ENCODE data around the gene TAB2.

The TAB2 gene

GRCh38 chr6:149410557-149410956 is 93.0 kb downstream of the TAB2 start:
- H3K9me3 Mint-ChIP-seq, result no peaks in the 10 kb centered on the region

DNA sequence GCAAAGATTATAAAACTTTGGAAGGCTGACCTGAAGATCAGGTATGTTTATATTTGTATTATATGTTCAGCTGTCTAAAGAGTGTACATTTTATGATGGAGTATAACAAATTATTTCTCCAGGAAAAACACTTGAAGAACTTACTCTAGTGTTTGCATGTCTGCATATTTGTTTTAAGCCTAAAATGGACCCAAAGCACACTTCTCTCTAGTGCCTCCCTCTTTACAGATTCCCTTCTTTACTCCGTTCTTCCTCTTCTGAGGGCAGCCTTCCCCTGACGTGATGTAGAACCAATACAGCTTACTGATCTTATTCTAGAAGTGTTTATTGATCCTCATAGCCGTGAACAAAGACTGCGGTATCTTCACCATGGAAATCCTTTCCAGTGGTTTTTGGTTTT is 96.5 kb downstream of the TAB2 start:
- Mint-ChIP-seq H3K36me3 (no peaks in the 10 kb centered on the region), H3K9me3 (no peaks in the 10 kb centered on the region), H3K27ac (peak overlapping the region; percentile 47), H3K27me3 (no peaks in the 10 kb centered on the region), H3K4me1 (peaks cover 3% of the 10 kb centered on the region), H3K4me3 (no peak overlapping the region)
- DNase-seq (ENCODE audit: low spot score in 2 of 2) (no peak), ATAC-seq (ENCODE audit: low read depth) (no peak)

More at GRCh38 chr6:149410557-149410956, 93.0 kb downstream of the TAB2 start:
- ATAC-seq (ENCODE audit: low read depth), result no peak
- Mint-ChIP-seq H3K27me3 (no peaks in the 10 kb centered on the region), H3K4me1 (no peaks in the 10 kb centered on the region), H3K4me3 (no peak overlapping the region), H3K27ac (peak overlapping the region; percentile 47), H3K36me3 (peaks cover 5% of the 10 kb centered on the region)
- DNase-seq (ENCODE audit: low spot score in 2 of 2), result no peak

- Mint-ChIP-seq H3K27me3 (no peaks in the 10 kb centered on the region), H3K4me3 (no peak overlapping the region), H3K27ac (no peak overlapping the region), H3K4me1 (peaks cover 3% of the 10 kb centered on the region), H3K36me3 (no peaks in the 10 kb centered on the region), H3K9me3 (no peaks in the 10 kb centered on the region)
- DNase-seq (ENCODE audit: low spot score in 2 of 2) (no peak), ATAC-seq (ENCODE audit: low read depth) (no peak)
Observed at GRCh38 chr6:149414821-149415220, 97.3 kb downstream of the TAB2 start.

GRCh38 chr6:149419696-149420404 is 102.3 kb downstream of the TAB2 start:
- H3K9me3 Mint-ChIP-seq, result no peaks in the 10 kb centered on the region
- H3K4me1 Mint-ChIP-seq, result peaks cover 11% of the 10 kb centered on the region
- peak overlapping the region; percentile 28 for H3K27ac Mint-ChIP-seq
- H3K36me3 Mint-ChIP-seq, result no peaks in the 10 kb centered on the region
- H3K27me3 Mint-ChIP-seq, result no peaks in the 10 kb centered on the region
- DNase-seq (ENCODE audit: low spot score in 2 of 2), result no peak
- ATAC-seq (ENCODE audit: low read depth), result no peak
- H3K4me3 Mint-ChIP-seq, result no peak overlapping the region

DNA sequence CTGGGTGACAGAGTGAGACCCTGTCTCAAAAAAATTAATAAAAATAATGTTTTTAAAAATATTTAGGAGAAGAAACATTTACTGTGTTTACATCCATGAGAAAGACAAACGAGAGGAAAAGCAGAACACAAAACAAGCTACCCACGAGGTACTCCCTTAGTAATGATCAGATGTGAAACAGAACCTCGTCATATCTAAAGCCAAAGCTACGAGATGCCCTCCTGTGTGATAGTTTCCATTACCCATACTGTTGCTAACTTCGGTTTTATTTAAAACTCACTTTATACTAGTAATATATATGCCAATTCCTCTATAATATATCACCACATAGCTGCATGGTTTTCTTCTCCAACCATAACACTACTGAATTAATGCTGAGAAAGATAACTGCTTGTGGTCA is 103.6 kb downstream of the TAB2 start:
- DNase-seq (ENCODE audit: low spot score in 2 of 2) (no peak), ATAC-seq (ENCODE audit: low read depth) (no peak)
- Mint-ChIP-seq H3K9me3 (no peaks in the 10 kb centered on the region), H3K4me1 (peaks cover 9% of the 10 kb centered on the region), H3K4me3 (no peak overlapping the region), H3K27ac (no peak overlapping the region), H3K27me3 (no peaks in the 10 kb centered on the region), H3K36me3 (no peaks in the 10 kb centered on the region)

- no peak for DNase-seq (ENCODE audit: low spot score in 2 of 2)
- Mint-ChIP-seq H3K9me3 (no peaks in the 10 kb centered on the region), H3K27ac (no peak overlapping the region), H3K4me3 (no peak overlapping the region), H3K27me3 (no peaks in the 10 kb centered on the region), H3K36me3 (no peaks in the 10 kb centered on the region), H3K4me1 (peaks cover 8% of the 10 kb centered on the region)
- ATAC-seq (ENCODE audit: low read depth), result no peak
Observed at GRCh38 chr6:149422581-149422980, 105.1 kb downstream of the TAB2 start.

DNA sequence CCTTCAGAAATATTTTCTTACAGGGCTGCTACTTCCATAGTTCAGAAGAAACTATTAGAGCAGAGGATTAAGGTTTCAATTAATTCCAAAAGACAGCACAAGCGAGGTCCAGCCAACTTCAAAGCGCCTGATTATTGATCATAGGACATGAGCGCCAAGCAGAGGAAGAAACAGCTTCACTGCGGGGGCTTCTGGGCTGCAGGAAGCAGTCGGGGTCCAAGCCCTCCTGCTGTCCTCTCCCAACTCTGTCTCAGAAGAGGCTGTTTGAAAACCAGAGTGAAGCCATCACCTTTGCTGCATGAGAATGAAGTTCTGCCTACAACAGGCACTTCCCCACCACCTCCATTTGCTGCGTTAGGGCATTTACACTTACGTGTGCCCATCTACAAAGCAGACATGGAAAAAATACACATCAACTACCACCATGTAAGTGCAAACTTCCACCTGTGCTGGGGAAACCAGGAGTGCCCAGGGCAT is 106.5 kb downstream of the TAB2 start:
- H3K27me3 Mint-ChIP-seq, result peaks cover 2% of the 10 kb centered on the region
- DNase-seq (ENCODE audit: low spot score in 2 of 2) (no peak), ATAC-seq (ENCODE audit: low read depth) (no peak)
- no peaks in the 10 kb centered on the region for H3K36me3 Mint-ChIP-seq
- no peak overlapping the region for H3K27ac Mint-ChIP-seq
- H3K4me3 Mint-ChIP-seq, result no peak overlapping the region
- no peaks in the 10 kb centered on the region for H3K9me3 Mint-ChIP-seq
- H3K4me1 Mint-ChIP-seq, result peaks cover 8% of the 10 kb centered on the region

GRCh38 chr6:149425224-149425623 is 107.7 kb downstream of the TAB2 start:
- DNase-seq (ENCODE audit: low spot score in 2 of 2), result no peak
- ATAC-seq (ENCODE audit: low read depth), result no peak
- Mint-ChIP-seq H3K4me1 (peaks cover 8% of the 10 kb centered on the region), H3K36me3 (no peaks in the 10 kb centered on the region), H3K27me3 (peaks cover 2% of the 10 kb centered on the region), H3K9me3 (no peaks in the 10 kb centered on the region), H3K27ac (no peak overlapping the region), H3K4me3 (no peak overlapping the region)

- peaks cover 2% of the 10 kb centered on the region for H3K27me3 Mint-ChIP-seq
- no peak overlapping the region for H3K4me3 Mint-ChIP-seq
- DNase-seq (ENCODE audit: low spot score in 2 of 2), result no peak
- H3K27ac Mint-ChIP-seq, result no peak overlapping the region
- H3K9me3 Mint-ChIP-seq, result no peaks in the 10 kb centered on the region
- H3K4me1 Mint-ChIP-seq, result peaks cover 5% of the 10 kb centered on the region
- no peak for ATAC-seq (ENCODE audit: low read depth)
- no peaks in the 10 kb centered on the region for H3K36me3 Mint-ChIP-seq
Observed at GRCh38 chr6:149425754-149426153, 108.2 kb downstream of the TAB2 start.

GRCh38 chr6:149428606-149429005 is 111.1 kb downstream of the TAB2 start:
- H3K36me3 Mint-ChIP-seq, result no peaks in the 10 kb centered on the region
- peaks cover 2% of the 10 kb centered on the region for H3K27me3 Mint-ChIP-seq
- ATAC-seq (ENCODE audit: low read depth) (no peak), DNase-seq (ENCODE audit: low spot score in 2 of 2) (no peak)
- no peak overlapping the region for H3K27ac Mint-ChIP-seq
- H3K9me3 Mint-ChIP-seq, result no peaks in the 10 kb centered on the region
- H3K4me1 Mint-ChIP-seq, result peaks cover 4% of the 10 kb centered on the region
- no peak overlapping the region for H3K4me3 Mint-ChIP-seq

DNA sequence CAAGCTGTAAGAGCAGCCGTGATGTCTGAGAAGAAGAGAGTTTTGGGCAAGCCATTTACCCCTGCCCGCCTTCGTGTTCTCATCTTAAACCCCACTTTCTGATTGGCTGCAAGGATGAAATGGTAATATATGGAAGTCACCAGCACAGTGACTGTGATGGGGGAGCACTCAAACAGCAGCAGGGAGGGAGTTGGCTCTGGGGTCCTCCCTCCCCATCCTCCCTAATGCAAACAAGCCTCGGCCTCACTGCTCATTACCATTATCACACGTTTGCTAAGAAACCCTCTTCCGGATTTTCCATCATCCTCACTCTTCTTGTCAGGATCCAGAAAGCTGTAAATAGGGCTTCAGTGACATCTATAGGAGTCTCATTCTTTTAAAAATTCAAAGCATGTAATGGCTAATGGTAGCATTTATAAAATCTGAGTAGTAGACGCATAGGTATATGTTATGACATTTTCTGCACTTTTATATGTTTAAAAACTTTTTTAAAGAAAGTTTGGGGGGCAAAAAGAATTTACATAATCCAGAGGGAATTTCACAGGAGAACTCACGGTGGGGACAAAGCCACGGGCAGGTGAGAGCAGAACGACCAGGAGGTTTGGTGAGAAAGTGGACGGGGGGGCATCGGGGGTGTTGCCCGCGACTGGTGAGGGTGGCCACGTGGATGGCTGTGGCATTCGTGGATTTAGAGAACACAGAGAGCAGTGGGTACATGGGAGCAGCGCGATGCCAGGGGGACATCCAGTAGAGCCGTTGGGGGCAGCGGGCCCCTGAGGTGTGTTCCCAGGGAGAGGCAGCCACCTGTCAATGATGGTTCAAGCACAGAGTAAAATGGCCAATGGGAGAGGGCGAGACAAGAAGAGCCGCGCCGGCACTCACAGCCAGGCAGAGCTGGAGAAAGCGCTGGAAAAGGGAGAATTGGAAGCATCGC is 112.2 kb downstream of the TAB2 start:
- Mint-ChIP-seq H3K36me3 (no peaks in the 10 kb centered on the region), H3K9me3 (no peaks in the 10 kb centered on the region), H3K4me3 (no peak overlapping the region), H3K27ac (no peak overlapping the region), H3K4me1 (peaks cover 3% of the 10 kb centered on the region), H3K27me3 (peaks cover 2% of the 10 kb centered on the region)
- ATAC-seq (ENCODE audit: low read depth) (no peak), DNase-seq (ENCODE audit: low spot score in 2 of 2) (no peak)

DNA sequence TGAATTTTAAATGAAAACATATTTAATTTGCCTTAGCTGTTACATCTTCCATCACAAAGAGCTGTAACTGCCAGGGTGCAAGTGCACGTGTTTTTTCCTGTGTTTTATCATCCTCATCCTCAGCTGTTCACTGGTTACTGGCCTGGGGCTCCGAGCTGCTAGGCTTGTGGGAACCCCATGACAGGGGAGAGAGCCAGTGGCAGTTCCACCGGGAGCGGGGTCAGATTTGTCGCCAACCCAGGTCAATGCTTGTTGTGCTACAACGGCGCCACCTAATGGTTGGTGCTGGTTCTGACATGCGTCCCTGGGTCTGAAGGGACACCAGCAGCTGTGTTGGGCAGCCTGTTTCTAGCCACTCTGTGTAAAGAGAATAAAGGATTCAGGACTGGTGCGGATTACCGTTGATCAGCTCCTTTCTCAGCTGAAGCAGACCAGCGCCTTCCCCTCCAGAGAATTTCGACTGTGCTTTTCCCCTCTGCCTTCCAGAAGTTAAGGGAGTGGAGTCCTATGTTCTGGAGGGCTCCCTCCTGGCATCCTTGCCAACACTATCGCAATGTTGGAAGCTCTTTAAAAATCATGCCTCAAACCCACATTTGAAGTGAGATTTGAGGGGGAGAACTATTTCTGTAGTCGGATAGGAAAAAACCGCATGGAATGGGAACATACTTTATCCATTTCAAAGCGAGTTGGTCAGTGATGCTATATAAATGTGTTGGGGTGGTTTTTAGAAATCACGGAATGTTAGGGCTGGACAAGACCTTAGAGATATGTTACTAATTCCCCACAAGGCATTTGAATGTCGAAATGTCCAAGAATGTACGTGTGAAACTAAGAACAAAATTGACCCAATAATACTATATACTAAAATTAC is 114.6 kb downstream of the TAB2 start:
- Mint-ChIP-seq H3K27ac (no peak overlapping the region), H3K27me3 (peaks cover 2% of the 10 kb centered on the region), H3K4me3 (peak overlapping the region; percentile 50), H3K4me1 (peaks cover 6% of the 10 kb centered on the region), H3K36me3 (no peaks in the 10 kb centered on the region), H3K9me3 (no peaks in the 10 kb centered on the region)
- DNase-seq (ENCODE audit: low spot score in 2 of 2) (peak; percentile 87 to 94), ATAC-seq (ENCODE audit: low read depth) (peak; percentile 94)

- Mint-ChIP-seq H3K4me1 (peaks cover 12% of the 10 kb centered on the region), H3K36me3 (no peaks in the 10 kb centered on the region), H3K27ac (no peak overlapping the region), H3K27me3 (no peaks in the 10 kb centered on the region), H3K9me3 (no peaks in the 10 kb centered on the region), H3K4me3 (no peak overlapping the region)
- no peak for DNase-seq (ENCODE audit: low spot score in 2 of 2)
- no peak for ATAC-seq (ENCODE audit: low read depth)
Observed at GRCh38 chr6:149433405-149433804, 115.9 kb downstream of the TAB2 start.

GRCh38 chr6:149433881-149434280 is 116.4 kb downstream of the TAB2 start:
- H3K27me3 Mint-ChIP-seq, result no peaks in the 10 kb centered on the region
- peaks cover 14% of the 10 kb centered on the region for H3K4me1 Mint-ChIP-seq
- ATAC-seq (ENCODE audit: low read depth), result no peak
- no peaks in the 10 kb centered on the region for H3K36me3 Mint-ChIP-seq
- H3K27ac Mint-ChIP-seq, result no peak overlapping the region
- DNase-seq (ENCODE audit: low spot score in 2 of 2), result no peak
- no peak overlapping the region for H3K4me3 Mint-ChIP-seq
- no peaks in the 10 kb centered on the region for H3K9me3 Mint-ChIP-seq

Data from memory B cell (primary cell).